Epidermal melanocyte (primary cell): ENCODE measurements around the gene SFXN5.

Source experiments
- DNase-seq: peaks from one replicate; pipeline ENCODE4 v3.0.0; 2011; ENCODE audit warnings: low spot score; ENCODE audit not compliant: insufficient read length

Gene SFXN5

DNA sequence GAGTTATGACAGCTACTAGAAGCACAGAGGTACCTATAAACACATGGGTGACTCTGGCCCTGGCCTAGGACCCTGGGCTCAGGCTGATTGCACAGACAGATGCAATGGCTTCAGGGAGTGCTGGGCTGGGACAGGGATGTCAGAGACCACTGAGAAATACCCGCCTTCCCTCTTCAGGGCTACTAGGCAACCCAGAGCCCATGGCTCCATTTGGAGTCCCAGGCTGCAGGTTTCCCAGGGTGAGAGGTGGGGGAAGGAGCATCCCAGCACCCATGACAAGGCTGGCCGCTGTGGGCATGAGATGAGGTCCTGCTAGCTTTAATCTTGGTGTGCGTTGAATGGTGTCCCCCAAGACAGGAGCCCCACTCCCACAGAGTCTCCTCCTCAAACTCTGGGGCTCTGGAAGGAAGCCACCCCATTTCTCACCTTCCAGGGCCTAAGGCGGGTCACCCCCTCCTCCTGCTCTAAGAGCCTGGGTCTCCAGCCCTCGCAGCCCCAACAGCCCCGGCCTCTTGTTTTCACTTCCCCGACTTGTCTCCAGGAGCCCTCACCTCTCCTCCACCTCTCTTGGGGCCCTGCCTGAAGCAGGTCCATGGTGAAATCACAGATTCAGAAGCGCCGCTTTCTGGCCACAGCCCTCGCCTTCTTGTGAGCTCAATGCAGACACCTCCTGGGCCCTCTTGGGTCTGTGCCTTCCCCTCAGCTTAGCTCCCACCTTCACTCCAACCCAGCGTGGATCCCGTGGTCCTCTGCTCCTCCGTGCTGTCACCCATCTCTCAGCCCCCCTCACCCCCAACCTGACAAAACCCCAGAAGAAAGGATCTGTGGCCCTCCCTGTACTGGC lies 112.7 kb downstream of the SFXN5 start:
- DNase-seq, result no peak

DNA sequence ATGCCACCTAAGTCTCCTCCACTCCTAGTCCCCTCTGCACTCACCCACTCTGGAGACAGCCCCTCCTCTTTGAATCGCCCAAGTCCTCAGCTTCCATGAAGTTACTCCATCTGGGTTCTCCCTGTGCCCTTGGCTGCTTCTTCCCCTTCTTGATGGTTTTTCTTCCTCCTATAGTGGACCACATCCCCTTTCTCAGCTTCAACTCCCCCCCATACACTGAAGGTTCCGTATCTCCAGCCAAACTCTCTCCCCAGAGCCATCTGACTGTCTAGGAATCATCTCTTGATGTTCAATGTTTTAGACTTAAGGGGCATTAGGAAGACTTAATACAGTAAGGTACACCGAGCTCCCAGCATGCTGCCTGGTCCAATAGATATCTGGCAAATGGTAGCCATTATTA lies 114.6 kb downstream of the SFXN5 start:
- no peak for DNase-seq

DNA sequence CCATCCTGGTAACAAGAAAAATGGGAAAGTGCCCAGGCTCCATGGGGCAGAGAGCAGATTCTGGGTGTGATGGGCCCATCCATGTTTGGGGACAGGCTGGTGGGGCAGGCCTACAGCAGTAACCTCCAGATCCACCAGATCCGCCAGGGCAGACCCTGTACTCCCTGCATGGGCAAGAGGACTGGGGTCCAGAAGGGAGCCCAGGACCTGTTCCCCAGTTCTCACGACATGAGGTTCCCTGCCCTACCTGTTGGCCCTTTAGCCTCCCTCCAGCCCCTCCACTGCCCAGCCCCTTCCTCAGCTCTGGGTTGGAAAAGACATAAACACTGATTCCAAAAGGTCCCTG lies 115.5 kb downstream of the SFXN5 start:
- no peak for DNase-seq

DNA sequence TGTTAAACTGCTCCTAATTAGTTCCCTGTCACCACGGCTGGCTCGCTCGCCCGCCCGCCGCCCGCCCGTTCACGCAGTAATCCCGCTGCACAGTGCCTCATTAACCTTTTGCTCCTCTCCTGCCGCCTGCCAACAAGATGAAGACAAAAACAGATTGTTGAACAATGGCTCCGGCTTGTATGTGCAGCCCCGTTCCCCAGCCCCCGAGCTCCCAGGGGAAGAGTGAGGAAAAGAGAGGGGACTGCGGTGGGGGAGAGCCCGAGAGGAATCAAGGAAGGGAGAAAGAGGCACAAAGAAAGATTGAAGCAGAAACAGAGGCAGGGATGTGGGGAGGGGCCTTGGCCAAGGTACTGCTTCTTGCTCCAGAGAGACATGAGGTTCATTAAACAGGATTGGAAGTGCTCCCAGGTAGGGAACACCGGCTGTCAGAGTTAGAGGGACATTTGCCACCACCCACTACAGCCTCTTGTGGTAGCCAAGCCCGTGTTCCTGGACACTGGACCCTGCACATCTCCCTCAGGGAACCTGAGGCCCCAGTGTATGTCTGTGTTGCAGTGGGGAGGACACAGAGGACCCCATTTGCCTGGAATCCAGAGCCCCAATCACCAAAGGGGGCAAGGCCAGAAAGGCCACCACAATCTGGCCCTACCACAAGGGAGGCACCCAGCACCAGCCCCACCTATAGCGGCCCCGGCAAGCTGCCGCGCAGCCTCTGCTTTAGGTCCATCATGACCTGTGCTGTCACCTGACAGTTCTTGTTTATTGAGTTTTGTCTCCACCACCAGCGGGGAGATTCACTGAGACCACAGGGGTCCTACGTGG lies 116.1 kb downstream of the SFXN5 start:
- DNase-seq, result no peak

DNA sequence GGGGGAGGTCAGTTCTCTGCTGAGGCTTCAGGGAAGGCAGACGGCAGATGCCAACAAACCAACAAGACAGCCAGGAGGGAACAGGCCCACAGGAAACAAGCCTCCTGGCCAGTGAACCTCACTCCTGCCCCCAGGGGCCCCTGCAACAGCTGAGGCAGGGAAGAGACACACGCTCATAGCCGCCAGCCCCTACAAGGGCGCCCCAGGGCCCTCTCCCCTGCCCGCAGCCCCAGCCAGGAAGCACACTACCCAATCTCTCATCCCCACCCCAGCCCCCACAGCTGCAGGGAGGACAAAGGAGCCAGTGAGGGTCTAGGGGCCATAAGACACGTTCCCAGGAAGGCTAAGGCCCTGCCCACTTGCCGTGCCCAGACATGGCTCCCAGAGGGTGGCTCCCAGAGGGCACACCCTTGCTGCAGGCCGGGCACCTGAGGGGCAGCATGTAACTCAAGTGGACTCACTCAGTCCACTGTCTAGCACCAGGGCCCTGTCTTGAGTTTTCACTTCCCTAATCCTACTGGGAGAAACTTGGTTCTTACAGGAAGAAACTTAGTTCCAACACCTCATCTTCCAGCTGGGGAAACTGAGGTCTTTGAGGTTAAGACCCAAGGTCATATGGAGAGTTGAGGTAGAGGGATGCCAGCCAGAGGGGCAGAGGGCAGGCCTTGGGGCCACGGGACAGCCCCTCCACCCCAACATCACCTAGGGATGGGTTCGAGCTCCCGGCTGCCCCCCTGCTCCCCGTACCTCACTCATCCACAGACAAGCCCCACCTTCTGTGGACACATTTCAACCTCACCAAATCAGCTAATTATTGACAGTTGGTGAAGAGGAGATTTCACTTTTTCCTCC lies 116.9 kb downstream of the SFXN5 start:
- DNase-seq, result no peak

DNA sequence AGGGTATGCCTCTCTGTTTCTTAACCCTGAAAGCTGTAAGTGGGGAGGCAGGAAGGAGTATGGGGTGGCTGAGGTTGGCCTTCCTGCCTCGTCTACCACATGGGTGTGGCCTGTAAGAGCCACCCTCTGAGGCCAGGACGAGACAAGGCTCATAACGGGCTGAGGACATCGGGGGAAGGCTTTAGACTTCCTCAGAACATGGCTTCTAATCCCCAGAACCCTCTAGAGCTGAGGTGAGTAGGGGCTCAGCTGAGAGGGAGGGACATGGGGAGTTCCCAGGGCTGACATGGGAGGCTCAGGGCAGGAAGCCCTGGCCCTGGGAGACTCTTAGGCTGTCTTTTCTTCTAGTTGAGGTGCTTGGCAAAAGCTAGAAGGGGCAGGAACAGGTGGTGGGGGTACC lies 117.5 kb downstream of the SFXN5 start:
- DNase-seq, result no peak

DNA sequence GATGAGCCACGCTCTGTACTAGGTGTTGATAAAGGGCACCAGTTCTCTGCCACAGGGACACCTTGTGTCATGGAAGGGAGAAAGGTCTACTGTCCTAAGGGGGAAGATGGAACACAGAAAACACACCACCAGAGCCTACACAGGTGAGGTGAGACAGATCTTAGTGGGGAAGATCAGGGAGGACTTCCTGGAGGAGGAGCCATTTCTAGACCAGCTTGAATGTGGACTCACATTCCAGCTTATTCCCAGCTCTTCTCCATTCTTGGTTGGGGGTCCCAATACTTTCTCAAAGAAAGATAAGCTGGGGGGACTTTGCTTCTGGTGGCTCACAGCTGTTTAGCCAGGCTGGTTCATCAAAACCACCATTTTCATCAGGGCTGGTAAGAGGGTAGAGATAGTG lies 118.0 kb downstream of the SFXN5 start:
- DNase-seq, result no peak

DNA sequence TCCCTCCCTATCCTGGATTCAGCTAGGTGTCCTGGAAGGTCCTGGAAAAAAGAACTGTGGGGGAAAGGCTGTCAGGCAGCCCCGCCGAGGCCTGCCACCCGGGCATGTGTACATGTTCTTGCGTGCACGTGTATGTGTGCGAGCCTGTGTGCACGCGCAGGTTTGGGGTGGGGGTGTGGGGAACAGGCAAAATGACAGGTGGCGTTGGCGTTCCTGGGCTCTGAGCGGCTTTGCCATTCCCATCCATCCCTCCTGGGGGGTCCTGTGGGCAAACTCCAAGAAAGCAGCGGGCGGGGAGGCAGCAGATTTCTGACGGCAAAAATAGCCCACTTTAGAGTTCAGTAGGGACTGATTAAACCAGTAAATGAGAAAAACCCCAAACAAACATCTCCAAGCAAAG lies 118.6 kb downstream of the SFXN5 start:
- DNase-seq, result no peak

DNA sequence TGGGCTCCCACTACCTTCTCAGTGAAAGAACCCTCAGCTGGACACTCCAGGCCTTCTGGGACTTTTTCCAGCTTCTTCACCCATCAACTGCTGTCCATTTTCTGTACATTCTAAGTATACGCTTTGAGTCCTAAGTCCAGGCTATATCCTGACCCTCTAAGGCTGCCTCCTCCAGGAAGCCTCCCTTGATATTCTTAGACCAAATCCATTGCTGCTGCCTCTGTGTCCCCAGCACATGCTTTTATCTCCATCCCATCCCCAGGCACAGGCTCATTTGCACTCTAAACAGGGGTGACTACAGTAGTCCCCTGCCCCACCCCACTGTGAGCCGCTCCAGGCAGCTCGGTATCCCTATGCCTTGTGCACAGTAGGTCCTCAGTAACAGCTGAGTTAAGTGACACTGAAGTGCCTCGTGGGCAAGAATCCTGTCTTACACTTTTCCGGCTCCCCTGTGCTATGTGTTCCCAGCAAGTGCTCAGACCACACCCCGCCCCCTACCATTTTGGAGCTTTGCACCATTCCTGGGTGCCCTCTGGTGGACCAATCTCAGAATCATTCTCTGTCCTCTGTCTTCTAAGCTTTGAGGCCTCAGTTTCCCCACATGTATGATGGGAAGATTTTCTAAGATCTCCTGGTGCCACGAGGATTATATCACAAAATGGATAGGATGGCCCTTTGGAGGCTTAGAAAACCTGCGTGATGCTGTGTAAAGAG lies 119.2 kb downstream of the SFXN5 start:
- no peak for DNase-seq

DNA sequence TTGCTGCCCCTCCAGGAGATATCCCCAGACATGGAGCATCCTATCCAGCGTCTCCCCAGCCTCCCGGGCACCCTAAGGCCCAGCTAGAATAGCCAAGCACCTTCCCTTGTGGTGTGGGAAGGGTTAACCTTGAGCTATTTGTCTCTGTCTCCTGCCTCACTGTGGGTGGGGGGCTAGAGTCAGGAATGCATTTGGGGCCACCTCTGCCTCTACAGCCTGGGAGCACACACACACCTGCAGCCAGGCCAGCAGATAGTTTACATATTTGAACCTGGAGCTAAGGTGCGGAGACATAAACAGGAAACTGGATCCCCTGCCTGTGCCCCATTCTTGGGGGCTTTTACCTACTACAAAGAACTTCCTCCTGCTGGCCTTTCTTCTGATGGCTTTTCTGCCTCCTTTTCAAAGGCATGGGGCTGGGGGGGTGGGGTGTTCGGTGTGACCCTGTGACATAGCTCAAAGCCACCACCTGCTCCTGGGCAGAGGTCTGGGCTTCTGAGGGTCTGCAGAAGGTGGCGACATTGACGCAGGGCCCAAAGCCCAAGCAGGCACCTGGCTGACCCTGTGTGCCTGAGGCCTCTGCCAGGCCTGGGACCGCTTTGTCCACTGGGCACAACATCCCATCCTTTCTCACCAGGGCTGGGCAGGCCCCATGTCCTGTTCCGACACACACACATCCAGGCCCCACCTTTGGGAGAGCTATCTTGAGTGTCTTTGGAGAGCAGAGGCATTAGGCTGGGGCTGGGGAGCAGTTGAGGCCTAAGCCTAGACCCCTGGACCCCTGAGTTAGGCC lies 120.0 kb downstream of the SFXN5 start:
- DNase-seq, result no peak

DNA sequence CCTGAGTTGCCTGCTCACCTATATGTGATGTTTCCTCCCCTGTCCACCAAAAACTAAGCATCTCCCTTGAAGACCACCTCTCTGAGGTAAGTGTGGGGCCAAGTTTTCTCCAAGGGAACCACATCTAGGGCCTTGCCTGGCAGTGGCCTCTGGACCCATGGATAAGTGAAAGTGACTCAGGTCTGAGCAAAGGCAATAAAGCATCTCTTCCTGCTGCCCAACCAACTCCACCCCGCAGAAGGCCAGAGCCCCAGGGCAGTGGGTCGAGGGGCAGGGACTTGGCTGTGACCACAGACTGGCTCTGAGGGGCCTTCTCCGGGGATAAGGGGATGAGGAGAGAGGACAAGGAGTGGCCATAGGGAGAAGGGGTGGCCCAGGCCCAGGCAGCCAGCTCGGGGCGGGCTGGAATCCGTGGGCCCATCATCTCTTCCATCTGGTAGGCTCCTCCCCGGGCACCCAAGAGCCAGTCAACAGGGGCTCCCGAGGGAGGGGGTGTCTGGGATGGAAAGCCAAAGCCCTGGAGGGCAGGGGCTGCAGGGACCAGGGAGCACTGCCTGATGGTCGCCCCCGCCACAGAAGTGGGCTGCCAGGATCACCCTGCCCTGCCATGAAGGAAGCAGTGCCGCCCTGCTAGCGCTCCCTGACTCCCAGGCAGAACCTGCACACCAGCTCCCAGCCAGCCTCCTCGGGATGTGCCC lies 120.8 kb downstream of the SFXN5 start:
- DNase-seq, result no peak

DNA sequence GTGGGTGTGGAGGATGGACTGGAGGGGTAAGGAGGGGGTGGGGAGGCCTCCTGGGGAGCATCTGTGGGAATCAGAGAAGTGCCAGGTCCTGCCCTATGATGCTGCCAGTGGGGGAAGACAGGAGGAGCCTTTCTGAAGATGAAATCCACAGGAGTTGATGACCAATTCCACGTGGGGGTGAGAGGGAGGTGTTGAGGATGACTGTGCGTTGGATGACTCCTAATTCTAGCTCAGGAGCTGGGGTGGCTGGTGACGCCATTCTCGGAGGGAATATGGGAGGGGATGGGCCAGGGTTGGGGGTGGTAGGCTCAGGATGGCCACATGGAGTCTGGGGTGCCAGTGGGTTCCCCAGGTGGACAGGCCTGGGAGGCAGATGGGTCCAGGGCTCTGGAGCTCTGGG lies 121.9 kb downstream of the SFXN5 start:
- DNase-seq, result no peak

DNA sequence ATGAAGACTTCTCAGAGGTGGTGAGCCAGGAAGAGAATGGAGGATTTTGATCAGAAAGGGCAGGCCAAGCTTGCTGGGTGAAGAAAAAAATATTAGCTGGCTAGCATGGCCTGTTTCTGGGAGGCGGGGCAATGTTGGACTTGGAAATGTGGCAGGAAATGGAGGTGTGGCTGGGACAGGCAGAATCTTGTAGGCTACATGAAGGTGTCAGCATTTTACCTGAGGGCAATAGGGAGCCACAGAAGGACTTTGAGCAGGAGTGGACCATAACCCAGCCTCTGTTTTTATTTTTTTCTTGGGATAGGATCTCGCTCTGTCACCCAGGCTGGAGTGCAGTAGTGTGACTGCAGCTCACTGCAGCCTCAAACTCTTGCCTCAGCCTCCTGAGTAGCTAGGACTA lies 122.5 kb downstream of the SFXN5 start:
- no peak for DNase-seq

DNA sequence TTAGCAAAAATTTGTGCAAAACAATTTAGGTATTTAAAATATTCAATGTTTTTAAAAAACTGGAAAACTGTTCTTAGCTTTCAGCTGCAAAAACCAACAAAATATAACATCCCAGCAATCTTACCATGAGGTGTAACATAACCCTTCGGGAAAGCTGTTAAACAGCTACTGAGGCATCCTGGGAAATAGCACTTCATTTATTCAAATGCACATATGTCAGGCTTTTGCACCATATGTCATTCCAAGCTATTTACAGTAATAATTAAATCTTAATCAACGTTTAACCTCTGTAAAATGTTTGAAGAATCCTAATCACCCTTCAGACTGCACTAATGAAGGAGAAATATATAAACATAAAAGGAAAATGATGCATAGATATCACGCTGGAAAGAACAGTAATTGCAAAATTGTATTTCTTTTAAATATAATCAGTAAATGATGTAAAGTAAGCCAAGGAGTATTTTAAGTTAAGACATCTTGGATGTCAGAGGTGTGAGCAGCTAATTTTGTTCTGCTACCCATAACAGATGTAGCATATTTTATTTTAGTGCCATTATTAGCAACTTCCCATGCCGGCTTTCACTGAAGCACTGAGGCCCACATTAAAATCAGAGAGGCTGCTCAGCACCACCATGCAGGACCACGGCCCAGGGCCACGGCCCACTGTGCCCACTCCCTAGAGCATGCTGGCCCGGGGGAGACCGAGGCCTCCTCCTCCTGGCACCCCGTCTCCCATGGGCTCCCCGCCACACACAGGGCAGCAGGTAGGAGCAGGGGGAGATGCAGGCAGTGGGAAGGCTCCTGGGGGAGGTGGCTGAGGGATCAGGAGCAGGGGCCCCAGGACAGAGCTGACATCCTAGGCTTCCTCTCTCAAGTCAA lies 123.3 kb downstream of the SFXN5 start:
- no peak for DNase-seq

DNA sequence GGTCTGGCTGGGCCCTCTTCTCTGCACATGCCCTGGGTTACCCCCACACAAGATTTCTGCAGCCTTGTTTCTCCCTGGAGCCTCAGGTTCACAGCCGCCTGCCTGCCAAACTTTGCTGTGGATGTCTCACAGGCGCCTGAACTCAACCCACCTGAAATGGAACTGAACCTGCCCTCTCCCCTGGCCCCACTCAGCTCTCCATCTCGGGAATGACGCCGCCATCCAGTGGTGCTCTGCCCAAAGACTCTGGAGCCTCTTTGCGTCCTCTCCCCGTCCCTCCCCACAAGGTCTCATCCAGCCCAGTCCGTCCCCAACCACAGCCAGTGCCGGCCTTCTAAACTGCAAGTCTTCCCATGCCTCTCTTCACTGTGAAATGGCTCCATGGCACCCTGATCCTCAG lies 125.0 kb downstream of the SFXN5 start:
- no peak for DNase-seq

DNA sequence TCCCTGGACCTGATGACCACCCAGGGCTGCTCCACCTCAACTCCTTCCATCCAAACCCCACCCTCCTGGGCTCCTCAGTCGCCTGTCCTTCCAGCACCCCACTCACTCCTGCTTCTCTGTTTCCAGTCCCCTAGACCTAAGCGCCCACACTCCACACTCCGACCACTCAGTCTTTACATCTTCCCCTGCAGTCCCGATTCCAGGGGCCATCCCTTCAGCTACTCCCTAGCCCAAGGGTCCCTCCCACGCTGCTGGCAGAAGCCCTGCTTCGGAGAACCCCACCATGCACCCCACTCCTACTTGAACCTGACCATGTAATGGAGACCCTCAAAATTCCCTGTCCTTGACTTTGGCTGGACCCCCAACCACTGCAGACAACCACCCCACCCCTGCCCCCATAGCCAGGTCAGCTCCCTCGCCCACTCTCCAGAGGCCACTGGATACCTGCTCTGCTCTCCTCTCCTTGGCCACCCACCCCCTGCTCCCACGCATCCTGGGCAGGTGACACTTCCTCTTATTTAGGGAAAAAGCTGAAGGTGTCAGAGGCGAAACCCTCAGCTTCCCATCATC lies 126.0 kb downstream of the SFXN5 start:
- no peak for DNase-seq

DNA sequence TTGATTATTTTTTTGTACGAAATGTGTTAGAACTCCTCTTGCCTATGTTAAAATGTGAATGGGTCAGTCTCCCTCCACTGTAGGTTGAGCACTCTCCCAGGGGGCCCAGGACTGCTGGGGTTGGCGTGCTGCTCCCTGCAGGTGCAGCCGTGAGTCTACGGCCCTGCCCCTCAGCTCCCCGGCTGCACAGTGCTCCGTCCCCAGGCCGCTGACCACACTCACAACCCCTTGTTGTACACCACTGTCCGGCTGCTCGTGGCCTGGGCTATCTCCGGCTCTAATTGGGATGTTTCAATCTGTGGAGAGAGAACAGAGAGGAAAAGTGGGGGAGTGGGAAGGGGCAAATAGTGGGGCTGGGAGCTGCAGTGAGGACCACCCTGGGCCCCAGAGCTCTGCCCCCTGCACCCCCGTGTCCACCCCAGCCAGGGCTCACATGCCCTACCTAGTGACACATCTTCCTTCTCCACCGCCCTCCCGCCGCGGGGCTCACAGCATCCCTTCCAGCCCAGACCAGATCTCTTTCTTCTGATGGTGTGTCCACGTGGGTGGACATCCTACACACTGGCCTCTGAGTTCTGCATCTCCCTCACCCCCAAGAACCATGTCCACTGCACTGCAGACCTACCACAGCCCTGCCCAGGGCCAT lies 126.6 kb downstream of the SFXN5 start:
- no peak for DNase-seq
